ENCODE data around the gene NUDCD3.

NUDCD3 gene

DNA sequence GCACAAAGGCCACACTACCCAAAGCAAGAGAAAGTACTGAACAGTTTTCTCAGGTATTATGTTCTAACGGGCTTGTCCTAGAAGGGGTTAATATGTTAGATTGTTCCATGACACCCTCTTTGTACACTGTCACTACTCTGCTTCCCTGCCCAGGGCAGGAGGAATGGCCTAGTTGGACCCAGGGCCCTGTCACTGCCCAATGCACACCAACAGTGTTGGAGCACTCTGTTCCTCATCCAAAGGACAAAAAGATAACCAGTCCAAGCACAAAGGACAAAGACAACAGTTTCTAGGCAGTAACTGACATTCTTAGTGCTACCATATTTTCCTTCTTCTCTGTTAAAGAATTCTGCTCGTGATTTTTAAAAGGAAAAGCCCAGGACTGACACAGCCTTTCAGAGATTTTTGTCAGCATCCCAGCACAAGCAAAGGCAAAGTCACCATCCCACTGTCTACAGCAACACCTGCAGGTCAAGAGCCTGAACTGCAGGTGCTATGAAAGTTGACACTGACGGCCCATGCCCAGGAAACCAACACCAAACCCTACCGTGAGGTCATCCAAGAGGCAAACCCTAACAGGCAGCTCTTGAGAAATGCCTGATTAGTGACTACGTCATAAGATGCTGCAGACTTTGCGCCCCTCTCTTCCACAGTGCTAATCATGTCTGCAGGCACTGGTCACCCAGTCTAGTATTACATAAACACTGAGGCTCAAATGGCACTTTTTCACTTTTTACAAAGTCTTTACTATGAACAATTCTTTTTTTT is 13.2 kb downstream of the NUDCD3 start:
- peak; percentile 77 for DNase-seq

DNA sequence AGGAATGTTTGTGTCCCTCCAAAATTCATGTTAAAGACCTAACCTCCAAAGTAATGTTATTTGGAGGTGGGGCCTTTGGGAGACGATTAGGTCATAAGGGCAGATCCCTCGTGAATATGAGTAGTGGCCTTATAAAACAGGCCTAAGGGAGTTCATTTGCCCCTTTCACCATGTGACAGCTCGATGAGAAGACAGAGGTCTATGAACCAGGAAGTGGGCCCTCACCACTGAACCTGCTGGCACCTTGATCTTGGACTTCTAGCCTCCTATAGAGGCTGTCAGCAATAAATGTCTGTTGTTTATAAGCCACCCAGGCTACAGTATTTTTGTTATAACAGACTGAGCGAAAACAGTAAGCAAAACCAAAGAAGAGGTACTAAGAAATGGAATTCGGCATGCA is 14.1 kb downstream of the NUDCD3 start:
- DNase-seq = no peak

DNA sequence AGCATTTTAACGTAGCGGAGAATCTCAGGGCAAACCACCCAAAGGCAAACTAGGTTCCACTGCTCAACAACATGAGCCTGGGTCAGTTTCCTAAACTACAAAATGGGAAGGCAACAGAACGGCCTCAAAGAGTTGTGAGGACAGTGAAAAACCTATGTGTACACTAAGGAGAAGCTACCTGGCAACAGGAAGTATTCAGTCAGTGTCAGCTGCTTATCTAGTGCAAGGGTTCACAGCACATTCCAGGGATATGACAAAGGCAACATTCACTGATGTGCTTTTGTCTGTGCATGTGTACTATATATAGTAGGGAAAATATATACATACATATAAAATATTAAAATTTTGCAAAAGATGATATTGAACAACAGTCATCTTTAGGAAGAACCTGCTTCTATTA is 17.2 kb downstream of the NUDCD3 start:
- DNase-seq = no peak

- no peak for DNase-seq
Observed at GRCh38 chr7:44472843-44473242, 17.6 kb downstream of the NUDCD3 start.

DNA sequence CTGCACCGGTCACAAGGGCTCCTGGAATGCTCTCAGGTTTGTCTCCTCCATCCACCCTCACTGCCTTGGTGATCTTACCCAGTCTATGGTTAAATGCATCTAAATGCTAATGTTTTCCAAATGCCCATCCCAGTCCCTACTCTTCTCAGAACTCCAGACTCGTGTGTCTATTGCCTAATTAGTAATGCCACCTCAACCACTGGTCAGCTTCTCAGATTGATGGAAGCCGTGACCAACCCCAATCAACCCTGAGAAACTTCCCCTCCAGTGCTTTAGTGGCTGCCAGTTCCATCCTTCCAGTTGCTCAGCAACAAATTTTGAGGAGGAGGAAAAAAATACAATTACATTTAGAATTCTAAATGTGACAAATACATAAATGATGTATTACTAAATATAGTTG is 18.6 kb downstream of the NUDCD3 start:
- no peak for DNase-seq

- DNase-seq = no peak
Observed at GRCh38 chr7:44471436-44471835, 19.0 kb downstream of the NUDCD3 start.

DNA sequence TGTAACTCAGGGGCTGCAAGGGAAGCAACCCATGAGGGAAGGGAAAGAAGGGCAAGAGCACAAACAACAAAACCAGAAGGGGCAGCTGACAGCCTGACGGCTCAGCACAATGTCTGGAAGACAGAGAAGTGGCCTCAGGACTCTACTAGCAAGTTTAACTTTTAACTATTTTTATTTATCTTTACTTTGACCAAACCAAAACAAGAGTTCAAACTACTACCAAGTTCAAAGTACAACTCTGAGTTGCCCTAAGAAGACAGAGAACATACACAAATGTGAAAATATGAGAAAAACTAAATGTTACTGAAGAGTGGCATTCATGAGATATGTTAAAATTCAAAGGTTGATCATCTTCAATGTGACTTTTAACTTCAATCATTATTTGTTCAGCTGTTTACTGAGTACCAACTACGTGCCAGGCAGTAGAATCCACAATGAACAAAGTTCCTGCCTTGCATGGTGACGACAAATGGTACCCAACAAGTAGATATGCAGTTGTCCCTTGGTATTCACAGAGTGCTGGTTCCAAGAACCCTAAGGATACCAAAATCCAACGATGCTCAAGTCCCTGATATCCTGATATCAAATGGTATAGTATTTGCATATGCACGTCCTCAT is 19.7 kb downstream of the NUDCD3 start:
- no peak for DNase-seq

- DNase-seq = no peak
Observed at GRCh38 chr7:44470135-44470479, 20.4 kb downstream of the NUDCD3 start.

DNA sequence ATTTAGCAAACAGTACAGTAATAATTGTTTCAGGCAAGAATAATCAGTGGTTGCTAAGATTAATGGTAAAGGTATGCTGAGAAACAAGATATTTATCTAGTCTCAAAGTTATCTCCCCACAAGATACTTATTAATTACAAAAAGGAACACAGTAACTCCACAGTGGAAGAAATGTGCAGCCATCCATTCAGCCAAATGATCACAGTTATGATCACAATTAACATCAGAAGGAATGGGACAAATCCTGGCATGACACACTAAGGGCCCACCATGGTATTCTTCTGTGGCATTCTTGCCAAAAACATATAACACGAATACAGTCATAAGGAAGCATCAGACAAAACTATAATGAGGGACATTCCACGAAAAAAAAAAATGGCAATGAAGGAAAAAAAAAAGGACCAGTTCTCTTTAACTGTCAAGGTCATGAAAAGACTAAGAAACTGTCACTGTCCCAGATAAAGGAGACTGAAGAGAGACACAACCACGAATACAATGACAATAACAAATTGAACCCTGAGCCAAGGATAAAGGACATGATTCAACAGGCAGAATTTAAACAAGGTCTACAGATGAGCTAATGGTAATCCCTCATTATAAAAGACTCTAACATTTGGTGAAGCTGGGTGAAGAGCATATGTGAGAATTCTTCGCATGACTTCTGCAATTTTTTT is 20.9 kb downstream of the NUDCD3 start:
- no peak for DNase-seq

DNA sequence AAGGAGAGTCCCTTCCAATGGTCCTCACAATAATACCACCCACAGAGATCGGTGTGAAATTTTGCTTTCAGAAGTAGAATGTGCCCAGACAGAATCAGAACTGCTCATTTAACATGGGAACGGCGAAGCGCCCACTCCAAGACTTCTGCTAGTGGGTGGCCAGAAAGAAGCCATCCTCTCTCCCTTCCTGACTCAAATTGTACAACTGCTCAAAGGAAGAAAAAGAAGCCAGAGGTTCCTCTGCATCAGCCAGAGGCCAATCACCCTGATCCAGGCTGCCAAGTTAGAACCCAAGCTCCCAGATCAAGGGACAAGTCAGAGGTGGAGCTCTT is 23.3 kb downstream of the NUDCD3 start:
- DNase-seq = no peak

DNA sequence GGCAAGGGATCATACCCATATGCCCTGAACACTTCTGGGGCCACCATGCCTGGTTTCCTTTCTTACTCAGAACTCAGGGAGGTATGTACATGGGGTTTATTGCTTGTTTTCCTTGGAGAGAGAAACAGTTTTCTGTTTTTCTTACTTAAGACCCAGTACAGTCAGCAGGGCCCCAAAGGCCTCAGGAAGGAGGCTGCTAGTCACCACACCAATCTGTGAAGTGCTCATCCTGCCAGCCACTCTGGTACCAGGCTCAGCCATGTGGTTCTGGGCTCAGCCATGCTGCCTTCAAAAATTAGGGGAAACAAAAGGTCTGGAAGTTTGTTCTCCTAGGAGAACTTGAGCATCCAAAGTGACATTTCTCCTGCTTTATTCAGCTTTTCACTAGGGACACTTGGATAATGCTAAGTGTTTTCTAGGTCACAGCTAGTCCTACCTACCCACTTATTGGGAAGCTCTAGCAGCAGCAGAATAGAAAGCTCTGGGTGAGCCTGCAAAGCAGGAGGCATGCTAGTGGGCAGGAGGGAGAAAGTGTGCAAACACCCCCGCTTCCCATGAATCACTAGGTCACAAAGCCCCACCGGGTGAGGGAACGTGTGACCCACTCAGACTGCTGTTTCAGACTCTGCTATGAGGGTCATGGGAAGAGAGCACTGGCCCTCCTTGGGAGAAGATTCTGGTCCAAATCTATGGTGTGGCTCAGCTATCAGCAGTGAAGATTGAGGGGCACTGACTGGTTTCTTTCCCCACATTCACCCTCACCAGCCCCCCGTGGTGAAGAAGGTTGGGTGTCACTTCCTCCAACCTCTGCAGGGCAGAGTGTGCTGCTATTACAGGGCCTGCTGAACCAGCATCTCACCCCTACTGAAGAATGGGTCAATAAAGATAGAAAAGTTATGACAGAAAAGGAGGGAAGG is 23.9 kb downstream of the NUDCD3 start:
- DNase-seq = no peak

DNA sequence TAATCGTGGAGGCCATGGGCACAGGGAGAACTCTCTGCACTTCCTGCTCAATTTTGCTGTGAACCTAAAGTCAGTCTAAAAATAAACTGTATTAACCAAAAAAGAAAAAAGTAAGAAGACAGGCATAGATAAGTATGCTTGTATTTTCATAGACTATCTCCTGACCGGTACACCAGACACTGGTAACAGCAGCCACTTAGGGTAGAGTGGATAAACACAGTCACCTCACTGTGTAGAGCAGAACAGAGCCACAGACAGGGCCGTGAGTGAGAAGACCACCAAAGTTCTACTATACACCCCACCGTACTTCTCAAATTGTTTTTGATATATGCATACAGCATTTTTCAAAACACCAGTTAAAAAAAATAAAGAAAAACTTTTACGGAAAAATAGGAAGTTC is 25.0 kb downstream of the NUDCD3 start:
- no peak for DNase-seq

GRCh38 chr7:44463169-44463808 is 27.2 kb downstream of the NUDCD3 start:
- DNase-seq = peak; percentile 17

DNA sequence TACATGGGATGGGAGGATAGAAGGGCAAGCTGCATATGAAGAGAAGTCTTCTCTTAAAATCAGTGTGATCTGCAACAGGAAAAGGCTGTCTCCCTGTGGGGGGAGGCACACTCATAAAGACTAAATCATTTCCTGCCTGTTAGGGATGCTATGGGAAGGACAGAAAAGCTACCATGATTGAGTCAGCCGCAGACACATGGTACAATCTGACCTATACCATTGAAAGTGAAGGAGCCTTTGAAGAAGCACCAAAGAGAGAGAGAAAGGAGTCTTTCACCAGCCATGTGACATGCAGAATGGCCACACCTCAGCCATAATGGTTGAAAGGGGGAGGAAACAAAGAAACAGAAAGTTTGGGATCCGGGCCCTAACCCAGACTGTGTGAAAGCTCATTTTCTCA is 29.1 kb downstream of the NUDCD3 start:
- peak; percentile 78 for DNase-seq

DNA sequence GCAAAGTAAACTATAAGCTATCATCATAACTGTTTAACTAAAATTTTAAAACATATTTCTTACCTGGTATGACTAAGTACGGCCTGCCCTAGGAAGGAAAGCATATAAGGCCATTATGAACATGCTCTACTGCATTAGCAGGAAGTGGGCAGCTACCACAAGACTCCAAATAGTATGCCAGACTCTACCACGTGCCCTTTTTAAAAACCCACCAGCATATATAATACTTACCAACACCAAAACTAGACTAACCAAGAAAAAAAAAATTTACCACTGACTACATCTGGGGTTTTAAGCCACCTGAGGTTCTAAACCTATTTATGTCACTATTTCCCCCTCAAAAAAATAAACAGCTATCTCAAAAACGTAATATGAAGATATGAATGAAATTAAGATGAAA is 30.1 kb downstream of the NUDCD3 start:
- peak; percentile 83 for DNase-seq

- DNase-seq = no peak
Observed at GRCh38 chr7:44455155-44455554, 35.3 kb downstream of the NUDCD3 start.

- DNase-seq = peak; percentile 31
Observed at GRCh38 chr7:44454348-44454747, 36.1 kb downstream of the NUDCD3 start.

GRCh38 chr7:44451123-44451522 is 39.3 kb downstream of the NUDCD3 start:
- no peak for DNase-seq

GRCh38 chr7:44449584-44449928 is 40.9 kb downstream of the NUDCD3 start:
- DNase-seq = no peak

- no peak for DNase-seq
Observed at GRCh38 chr7:44448922-44449583, 41.4 kb downstream of the NUDCD3 start.

DNA sequence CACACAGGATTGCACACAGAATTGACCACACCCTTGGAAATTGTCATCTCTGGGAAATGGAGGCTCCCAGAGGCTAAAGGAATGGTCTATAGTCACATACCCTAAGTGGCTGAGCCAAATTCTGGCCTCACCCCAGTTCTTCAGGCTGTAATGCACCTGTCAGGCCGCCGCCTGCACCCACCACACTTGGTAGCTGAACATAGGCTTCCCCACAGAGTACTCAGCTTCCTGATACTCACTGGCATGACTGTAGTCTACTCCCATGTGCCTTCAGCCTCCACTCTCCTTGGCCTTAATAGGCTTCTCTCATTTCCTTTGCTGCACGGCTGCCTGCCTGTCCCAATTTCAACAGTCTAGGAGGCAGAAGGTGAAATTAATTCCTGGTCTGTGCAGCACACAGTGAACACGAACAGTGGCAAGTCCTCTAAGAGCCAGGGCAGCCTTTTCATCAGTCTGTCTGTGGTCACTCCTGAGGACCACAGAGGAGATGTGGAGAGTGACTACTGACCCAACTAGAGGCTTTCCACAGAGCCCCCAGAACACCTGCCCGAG is 42.5 kb downstream of the NUDCD3 start:
- no peak for DNase-seq

Measured in activated CD4-positive, alpha-beta T cell treated with anti-CD3 and anti-CD28 coated beads, Interleukin-2, Interleukin-6, amounts not matched to agents 100 ng/mL and 50 ng/mL, durations not matched to agents 16 hours and 8 hours (primary cell).